ENCODE data around the gene PPP2R2C.

Gene PPP2R2C

DNA sequence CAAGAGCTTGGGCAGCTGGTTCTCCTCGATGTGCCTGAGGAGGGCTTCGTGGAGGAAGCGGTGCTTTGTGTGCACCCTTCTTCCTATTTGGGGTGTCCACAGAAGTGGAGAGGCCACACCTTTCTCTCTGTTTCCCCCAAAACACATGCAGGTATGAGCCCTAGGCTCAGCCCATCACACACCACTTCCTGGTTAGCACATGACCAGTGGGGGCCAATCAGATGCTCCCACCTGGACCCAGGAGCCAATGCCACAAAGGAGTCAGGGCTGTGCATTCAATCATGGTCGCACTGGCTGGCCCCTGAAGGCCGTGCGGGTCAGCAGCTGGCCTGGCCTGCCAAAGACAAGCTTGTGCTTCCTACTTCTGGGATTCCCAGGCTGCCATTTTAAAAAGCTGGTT lies 51.4 kb downstream of the PPP2R2C start:
- DNase-seq (ENCODE audit: low read depth in 1 of 2, low spot score in 1 of 2) = no peak
- no peak for TF ChIP-seq JUND (IDR thresholded peaks at IDR 0.05; ENCODE audit: low read depth)
- in situ Hi-C loops (cut with HindIII; ENCODE audit: low pct_unique_long_range_greater_than_20kb, low sequenced_read_pairs) = no loop called here

DNA sequence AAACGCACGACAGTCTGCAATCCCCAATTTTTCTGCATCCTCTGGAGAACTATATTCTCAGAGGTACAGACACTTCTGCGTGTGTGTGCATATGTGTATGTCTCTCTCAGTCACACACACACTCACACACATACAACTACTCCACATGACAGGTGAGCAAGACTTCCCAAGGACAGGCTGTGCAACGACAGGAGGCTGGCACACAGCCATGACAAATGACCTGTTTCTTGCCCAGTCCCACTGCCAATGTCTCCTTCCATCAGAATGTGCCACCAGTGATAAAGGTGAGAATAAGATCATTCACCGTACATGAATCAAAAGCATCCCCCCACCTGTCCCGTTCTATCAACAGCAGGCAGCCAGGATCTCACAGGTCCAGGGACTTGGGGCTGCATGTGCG lies 52.4 kb downstream of the PPP2R2C start:
- in situ Hi-C loops (cut with HindIII; ENCODE audit: low pct_unique_long_range_greater_than_20kb, low sequenced_read_pairs) = no loop called here
- no peak for DNase-seq (ENCODE audit: low read depth in 1 of 2, low spot score in 1 of 2)
- no peak for TF ChIP-seq JUND (IDR thresholded peaks at IDR 0.05; ENCODE audit: low read depth)

DNA sequence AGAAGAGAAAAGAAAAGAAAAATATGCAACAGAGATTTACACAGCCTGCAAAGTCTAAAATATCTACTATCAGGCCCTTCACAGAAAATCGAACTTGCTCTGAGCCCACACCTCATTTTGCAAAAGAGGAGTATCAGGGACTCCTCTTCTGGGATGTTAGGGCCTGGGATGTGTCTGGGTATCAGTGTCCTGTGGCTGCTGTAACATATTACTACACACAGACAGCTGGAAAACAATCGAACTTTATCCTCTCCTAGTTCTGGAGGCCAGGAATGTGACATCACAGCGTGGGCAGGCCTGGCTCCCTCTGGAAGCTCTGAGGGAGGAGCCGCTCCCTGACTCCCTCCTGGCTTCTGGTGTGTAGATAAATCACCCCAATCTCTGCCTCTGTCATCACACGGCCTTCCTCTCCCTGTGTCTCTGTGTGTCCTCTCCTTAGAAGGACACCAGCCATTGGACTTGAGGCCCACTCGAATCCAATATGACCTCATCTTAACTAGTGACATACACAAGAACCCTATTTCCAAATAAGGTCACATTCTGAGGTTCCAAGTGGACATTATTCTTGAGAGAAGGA lies 52.9 kb downstream of the PPP2R2C start:
- in situ Hi-C loops (cut with HindIII; ENCODE audit: low pct_unique_long_range_greater_than_20kb, low sequenced_read_pairs) = no loop called here

DNA sequence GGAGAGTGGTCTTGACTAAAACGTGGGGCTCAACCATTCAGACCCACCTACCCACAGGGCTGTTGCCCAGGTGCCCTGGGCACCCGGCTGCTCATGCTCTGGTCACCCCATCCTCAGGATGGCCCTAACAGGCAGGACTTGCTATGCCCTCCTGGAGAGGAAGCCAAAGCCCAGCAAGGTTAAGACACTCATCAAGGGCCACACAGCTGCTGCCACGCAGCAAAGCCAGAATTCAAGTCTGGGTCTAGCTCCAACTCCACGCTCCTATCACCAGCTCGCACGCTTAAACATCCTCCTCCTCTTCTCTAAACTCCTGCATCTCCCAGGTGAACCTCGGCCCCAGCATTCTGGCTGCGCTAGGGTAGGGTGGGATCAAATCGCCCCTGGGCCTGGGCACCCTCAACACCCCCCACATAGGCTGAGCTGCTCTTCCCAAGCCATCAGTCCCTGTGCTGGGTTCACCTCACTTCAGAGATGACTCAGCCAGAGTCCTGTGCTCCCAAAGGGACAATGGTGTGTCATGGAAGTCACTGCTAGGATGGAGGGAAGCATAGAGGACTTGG lies 54.1 kb downstream of the PPP2R2C start:
- DNase-seq (ENCODE audit: low read depth in 1 of 2, low spot score in 1 of 2) = no peak
- no peak for TF ChIP-seq JUND (IDR thresholded peaks at IDR 0.05; ENCODE audit: low read depth)
- in situ Hi-C loops (cut with HindIII; ENCODE audit: low pct_unique_long_range_greater_than_20kb, low sequenced_read_pairs) = no loop called here

More for the DNA sequence above, 52.9 kb downstream of the PPP2R2C start:
- no peak for DNase-seq (ENCODE audit: low read depth in 1 of 2, low spot score in 1 of 2)
- no peak for TF ChIP-seq JUND (IDR thresholded peaks at IDR 0.05; ENCODE audit: low read depth)

DNA sequence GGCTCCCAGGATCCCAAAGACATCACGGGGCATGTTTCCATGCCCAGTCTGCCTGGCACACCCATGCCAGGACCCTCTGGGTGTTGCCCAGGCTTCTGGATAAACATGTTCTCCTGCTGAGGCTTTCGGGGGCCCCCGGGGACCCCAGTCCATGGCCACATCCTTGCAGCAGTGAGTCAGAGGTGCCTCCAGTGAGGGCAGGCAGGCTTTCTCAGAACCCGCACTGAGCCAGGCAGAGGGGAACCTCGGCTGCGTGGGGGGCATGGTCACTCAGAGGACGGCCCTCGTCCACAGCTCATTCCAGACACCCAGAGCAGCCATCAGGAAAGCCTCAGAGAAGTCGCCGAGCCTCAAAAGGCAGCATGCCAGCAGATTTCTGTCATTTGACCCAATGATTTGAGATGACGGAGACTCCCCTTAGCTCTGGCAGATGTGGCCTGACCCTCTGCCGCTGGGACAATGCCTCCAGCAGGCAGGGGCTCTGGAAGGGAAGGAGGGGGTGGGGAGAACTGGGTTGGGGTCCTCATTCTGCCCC lies 54.8 kb downstream of the PPP2R2C start:
- TF ChIP-seq JUND (IDR thresholded peaks at IDR 0.05; ENCODE audit: low read depth) = no peak
- no peak for DNase-seq (ENCODE audit: low read depth in 1 of 2, low spot score in 1 of 2)
- in situ Hi-C loops (cut with HindIII; ENCODE audit: low pct_unique_long_range_greater_than_20kb, low sequenced_read_pairs) = no loop called here

DNA sequence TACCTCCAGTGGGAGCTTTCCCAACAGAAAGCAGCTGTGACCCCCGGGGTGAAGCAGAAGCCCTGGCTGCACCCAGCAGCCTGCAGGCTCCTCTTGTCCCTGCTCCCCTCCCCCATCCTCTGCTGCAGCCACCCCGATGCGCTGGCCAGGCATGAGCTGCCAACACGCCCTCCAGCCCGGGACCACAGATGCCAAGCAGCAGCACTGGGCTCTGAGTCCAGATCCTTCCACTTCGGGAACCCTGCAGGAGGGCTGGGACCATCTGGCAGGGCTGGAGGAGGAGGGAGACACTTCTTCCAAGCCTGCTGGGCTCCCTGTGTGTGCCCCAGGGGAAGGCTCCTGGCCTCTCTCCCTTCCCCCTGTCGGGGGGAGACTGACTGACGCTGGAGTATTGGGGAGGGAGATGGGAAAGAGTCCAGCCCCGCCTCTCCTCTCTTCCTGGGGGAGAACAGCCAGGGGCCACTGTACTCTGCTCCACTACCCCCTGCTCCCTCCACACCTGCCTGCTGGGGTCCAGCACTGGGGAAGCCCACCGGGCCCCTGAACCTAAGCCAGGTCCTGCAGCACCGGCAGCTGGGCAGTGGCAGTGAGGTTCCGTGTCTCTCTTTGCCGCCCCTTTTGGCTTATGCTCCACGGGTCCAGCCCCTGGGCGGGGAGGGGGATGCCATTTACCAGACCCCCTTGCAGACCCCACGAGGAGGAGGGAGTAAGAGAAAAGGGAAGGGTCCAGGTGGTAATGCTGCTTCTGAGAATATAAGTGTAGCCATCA lies 55.7 kb downstream of the PPP2R2C start:
- in situ Hi-C loops (cut with HindIII; ENCODE audit: low pct_unique_long_range_greater_than_20kb, low sequenced_read_pairs) = no loop called here
- no peak for TF ChIP-seq JUND (IDR thresholded peaks at IDR 0.05; ENCODE audit: low read depth)
- DNase-seq (ENCODE audit: low read depth in 1 of 2, low spot score in 1 of 2) = peak in 1 of 2 experiments; percentile 41

DNA sequence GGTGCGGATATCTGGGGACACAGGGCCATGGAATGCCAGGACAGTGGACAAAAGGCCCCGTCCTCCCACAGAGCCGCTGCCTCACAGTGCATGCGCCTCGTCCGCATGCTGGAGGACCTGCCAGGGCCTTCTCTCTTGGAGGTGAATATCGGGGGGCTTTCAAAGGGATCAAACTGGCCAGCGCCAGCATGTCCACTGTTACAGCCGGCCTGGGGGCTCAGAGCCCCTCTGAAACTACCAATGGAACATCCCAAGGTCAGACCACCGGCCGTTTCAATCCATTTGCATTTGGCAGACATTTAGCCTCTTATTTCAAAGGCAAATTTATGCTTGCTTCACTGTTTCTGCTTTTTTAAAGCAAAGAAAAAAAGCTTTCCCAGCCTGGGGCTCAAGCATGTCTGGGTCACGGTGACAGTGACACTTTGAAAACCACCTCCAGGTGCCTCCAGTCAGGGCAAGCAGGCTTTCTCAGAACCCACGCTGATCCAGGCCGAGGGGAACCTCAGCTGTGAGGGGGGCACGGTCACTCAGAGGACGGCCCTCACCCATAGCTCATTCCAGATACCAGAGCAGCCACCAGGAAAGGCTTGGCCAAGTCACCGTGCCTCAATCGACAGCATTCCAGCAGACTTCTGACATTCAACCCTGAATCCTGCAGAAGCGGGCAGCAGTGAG lies 57.2 kb downstream of the PPP2R2C start:
- in situ Hi-C loops (cut with HindIII; ENCODE audit: low pct_unique_long_range_greater_than_20kb, low sequenced_read_pairs) = no loop called here
- peak in 1 of 2 experiments; percentile 76 for DNase-seq (ENCODE audit: low read depth in 1 of 2, low spot score in 1 of 2)
- TF ChIP-seq JUND (IDR thresholded peaks at IDR 0.05; ENCODE audit: low read depth) = no peak

DNA sequence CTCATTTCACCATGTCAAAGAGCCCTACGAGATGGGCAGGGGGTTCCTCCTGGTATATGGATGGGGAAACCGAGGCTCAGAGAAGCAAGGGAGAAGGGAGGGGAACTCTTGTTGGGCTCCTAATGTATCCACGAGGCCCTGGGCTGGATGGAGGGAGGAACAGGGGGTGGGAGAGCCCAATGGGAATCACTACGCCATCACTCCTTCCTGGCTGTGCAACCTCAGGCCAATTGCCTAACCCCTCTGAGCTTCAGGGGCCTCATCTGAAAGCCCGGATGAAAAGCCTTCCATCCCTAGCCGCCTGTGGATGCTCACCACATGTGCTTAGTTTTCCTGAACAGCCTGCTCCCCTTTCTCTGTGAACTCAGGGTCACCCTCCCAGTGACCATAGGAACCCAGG lies 57.8 kb downstream of the PPP2R2C start:
- no peak for DNase-seq (ENCODE audit: low read depth in 1 of 2, low spot score in 1 of 2)
- no peak for TF ChIP-seq JUND (IDR thresholded peaks at IDR 0.05; ENCODE audit: low read depth)
- in situ Hi-C loops (cut with HindIII; ENCODE audit: low pct_unique_long_range_greater_than_20kb, low sequenced_read_pairs) = no loop called here

DNA sequence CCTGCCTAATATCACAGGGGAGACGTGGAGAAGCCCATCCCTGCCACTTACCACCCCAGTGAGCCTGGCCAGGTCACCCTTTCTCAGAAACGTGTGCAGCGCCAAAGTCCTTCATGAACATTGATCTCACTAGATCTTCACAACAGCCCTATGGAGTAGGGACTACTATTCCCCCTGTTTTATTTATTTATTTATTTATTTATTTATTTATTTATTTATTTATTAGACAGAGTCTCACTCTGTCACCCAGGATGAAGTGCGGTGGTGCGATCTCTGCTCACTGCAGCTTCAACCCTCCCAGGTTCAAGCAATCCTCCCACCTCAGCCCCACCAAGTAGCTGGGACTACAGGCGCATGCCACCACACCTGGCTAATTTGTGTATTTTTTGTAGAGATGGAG lies 61.8 kb downstream of the PPP2R2C start:
- TF ChIP-seq JUND (IDR thresholded peaks at IDR 0.05; ENCODE audit: low read depth) = no peak
- in situ Hi-C loops (cut with HindIII; ENCODE audit: low pct_unique_long_range_greater_than_20kb, low sequenced_read_pairs) = no loop called here
- DNase-seq (ENCODE audit: low read depth in 1 of 2, low spot score in 1 of 2) = no peak

DNA sequence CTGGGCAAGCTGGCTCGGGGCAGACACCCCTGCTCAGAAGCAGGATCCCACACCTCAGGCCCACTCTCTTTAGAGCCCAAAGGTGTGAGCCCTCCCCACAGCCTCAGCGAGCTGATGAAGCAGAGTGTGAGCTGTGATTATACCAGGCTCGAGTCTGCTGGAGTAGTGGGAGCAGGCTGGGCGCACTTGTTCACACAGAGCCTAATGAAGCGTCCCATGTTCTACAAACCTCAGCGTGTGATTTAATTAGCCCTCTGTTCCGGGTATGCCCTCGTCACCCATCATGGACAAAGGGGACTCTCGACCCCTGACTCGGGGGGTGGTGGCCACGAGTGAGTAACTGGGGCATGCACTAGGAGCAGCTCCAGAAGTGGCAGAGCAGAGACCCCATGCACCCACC lies 62.3 kb downstream of the PPP2R2C start:
- in situ Hi-C loops (cut with HindIII; ENCODE audit: low pct_unique_long_range_greater_than_20kb, low sequenced_read_pairs) = no loop called here
- DNase-seq (ENCODE audit: low read depth in 1 of 2, low spot score in 1 of 2) = no peak
- no peak for TF ChIP-seq JUND (IDR thresholded peaks at IDR 0.05; ENCODE audit: low read depth)

DNA sequence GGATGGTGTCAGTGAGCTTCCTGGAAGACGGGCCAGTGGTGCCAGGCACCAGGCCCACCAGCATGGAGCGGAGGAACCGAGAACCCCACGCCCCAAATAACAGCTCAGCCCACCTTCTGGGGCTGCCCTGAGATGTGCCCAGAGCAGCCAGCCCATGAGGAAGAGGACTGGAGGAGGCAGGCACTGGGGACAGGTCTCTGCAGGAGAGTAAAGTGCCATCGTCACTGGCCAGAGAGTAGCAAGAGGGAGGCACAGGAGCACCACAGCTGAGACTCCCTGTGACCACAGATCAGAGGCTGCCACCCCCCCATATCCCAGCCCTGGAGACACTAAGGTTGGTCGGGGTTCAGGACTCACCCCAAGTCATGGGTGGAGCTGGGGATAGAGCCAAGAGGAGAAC lies 63.0 kb downstream of the PPP2R2C start:
- no peak for DNase-seq (ENCODE audit: low read depth in 1 of 2, low spot score in 1 of 2)
- in situ Hi-C loops (cut with HindIII; ENCODE audit: low pct_unique_long_range_greater_than_20kb, low sequenced_read_pairs) = no loop called here
- TF ChIP-seq JUND (IDR thresholded peaks at IDR 0.05; ENCODE audit: low read depth) = no peak

DNA sequence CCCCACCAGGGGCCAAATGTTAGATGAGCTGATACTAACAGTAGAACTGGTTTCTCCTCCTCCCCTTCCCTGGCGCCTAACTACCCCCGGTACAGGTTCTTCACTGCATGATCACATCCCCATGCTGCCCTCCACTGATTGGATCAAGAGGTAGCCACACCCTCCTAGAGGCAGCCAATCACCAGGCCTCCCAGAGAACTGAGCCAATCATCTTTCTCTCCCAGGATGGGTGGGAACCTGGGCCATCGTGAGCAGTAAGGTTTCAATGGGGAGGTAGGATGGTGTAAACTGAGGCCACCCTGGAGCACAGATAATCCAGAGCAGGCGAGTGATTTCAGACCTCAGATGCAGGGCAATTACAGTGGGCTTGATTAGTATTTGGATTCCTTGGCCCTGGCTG lies 64.2 kb downstream of the PPP2R2C start:
- in situ Hi-C loops (cut with HindIII; ENCODE audit: low pct_unique_long_range_greater_than_20kb, low sequenced_read_pairs) = no loop called here
- DNase-seq (ENCODE audit: low read depth in 1 of 2, low spot score in 1 of 2) = peak in 1 of 2 experiments; percentile 51
- no peak for TF ChIP-seq JUND (IDR thresholded peaks at IDR 0.05; ENCODE audit: low read depth)

DNA sequence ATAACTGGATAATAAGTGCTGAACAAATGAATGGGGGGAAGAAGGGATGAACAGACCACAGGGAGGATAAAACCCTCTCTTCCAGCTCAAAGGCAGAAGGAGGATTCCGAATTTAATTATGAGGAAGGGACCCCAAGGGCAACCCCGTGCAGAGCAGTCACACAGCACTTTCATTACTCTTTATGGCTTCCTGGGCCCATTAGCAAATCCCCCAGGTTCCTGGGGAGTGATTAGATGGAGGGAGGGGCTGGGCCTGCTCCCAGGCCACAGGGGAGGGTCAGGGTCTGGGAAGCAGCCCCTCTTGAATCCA lies 67.1 kb downstream of the PPP2R2C start:
- TF ChIP-seq JUND (IDR thresholded peaks at IDR 0.05; ENCODE audit: low read depth) = no peak
- no peak for DNase-seq (ENCODE audit: low read depth in 1 of 2, low spot score in 1 of 2)
- in situ Hi-C loops (cut with HindIII; ENCODE audit: low pct_unique_long_range_greater_than_20kb, low sequenced_read_pairs) = no loop called here

Measured in T47D (cell line).